ENCODE data around the gene ZEB2.

Gene ZEB2

GRCh38 chr2:144446136-144446535 is 73.8 kb downstream of the ZEB2 start:
- DNase-seq, result no peak

GRCh38 chr2:144445196-144445595 is 74.7 kb downstream of the ZEB2 start:
- DNase-seq, result no peak

- no peak for DNase-seq
Observed at GRCh38 chr2:144443837-144444817, 75.8 kb downstream of the ZEB2 start.

GRCh38 chr2:144441711-144442141 is 78.2 kb downstream of the ZEB2 start:
- no peak for DNase-seq

- no peak for DNase-seq
Observed at GRCh38 chr2:144439993-144440392, 79.9 kb downstream of the ZEB2 start.

- no peak for DNase-seq
Observed at GRCh38 chr2:144438801-144439631, 80.9 kb downstream of the ZEB2 start.

GRCh38 chr2:144437636-144438035 is 82.3 kb downstream of the ZEB2 start:
- DNase-seq, result no peak

GRCh38 chr2:144434425-144435222 is 85.3 kb downstream of the ZEB2 start:
- no peak for DNase-seq

- DNase-seq, result no peak
Observed at GRCh38 chr2:144432921-144433320, 87.0 kb downstream of the ZEB2 start.

GRCh38 chr2:144431998-144432397 is 87.9 kb downstream of the ZEB2 start:
- no peak for DNase-seq

- no peak for DNase-seq
Observed at GRCh38 chr2:144431392-144431783, 88.5 kb downstream of the ZEB2 start.

GRCh38 chr2:144430722-144431391 is 89.1 kb downstream of the ZEB2 start:
- no peak for DNase-seq

- DNase-seq, result no peak
Observed at GRCh38 chr2:144429396-144430112, 90.4 kb downstream of the ZEB2 start.

GRCh38 chr2:144426981-144427479 is 92.9 kb downstream of the ZEB2 start:
- DNase-seq, result no peak

GRCh38 chr2:144426355-144426754 is 93.6 kb downstream of the ZEB2 start:
- no peak for DNase-seq

- DNase-seq, result no peak
Observed at GRCh38 chr2:144424559-144425240, 95.2 kb downstream of the ZEB2 start.

GRCh38 chr2:144421606-144422510 is 98.1 kb downstream of the ZEB2 start:
- no peak for DNase-seq

- no peak for DNase-seq
Observed at GRCh38 chr2:144419218-144419617, 100.7 kb downstream of the ZEB2 start.

GRCh38 chr2:144415386-144415785 is 104.5 kb downstream of the ZEB2 start:
- no peak for DNase-seq
